ENCODE results near the gene BRINP2.

GRCh38 chr1:177300431-177300830 is 129.7 kb downstream of the BRINP2 start:
- TF ChIP-seq CTCF (IDR thresholded peaks at IDR 0.05; ENCODE audit: control extremely low read depth in 1 of 3, insufficient read depth in 1 of 3, low read depth in 1 of 3, low read length in 3 of 3) (no peak), GABPA (IDR thresholded peaks at IDR 0.05; ENCODE audit: borderline replicate concordance, insufficient read depth, low read length) (no peak), BCL11A (IDR thresholded peaks at IDR 0.05; ENCODE audit: low read depth in 2 of 2, low read length in 2 of 2) (no peak), RXRA (IDR thresholded peaks at IDR 0.05; ENCODE audit: insufficient read depth, low read depth, low read length) (no peak)

All from H1 (cell line).